ENCODE measurements around the gene CACNA2D3.

CACNA2D3 gene

DNA sequence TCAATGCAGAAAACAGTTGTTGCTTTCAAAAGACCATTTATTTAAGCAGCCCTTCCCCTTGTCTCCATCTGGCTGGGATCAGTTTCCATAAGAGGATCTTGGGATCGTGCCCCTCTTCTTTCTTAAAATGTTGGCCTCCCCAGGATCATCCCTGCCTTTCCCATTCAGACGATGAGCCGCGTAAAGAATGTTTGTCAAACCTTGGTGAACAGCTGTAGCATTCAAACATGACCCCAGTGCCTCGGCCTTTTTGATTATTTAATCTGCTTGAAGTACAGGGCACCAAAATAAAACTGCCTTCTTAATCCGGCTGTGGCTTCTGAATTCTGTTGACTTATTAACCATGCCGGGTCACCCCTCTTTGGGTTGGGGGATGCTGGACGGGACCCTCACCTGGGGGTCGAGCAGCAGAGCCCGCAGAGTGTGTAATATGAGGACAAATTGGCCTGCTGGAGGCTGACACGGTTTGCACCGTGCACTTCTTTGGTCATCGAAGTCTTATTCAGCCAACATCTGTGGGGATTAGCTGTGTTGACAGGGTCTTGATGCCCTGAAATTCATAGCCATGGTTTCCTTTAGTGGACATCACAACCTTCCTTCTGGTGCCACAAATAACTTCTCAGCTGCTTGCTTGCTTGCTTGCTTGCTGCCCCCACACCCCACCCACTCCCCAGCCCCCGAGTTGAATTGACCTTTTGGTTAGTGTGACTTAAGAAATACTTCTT lies 805.9 kb downstream of the CACNA2D3 start, which contains the start of gene LRTM1:
TSS of gene LRTM1 (minus strand) at position 14 of the 725 bp plus-strand sequence. CDS start 148 bp downstream, outside the sequence.
- no peaks in the 10 kb centered on the region for H3F3A ChIP-seq (ENCODE audit: insufficient read depth, low read length)
- no peaks in the 10 kb centered on the region for H3K9me3 ChIP-seq (replicated peaks; ENCODE audit: insufficient read depth, low read length)
- H3K27me3 ChIP-seq (replicated peaks; ENCODE audit: insufficient read depth, low read length): no peaks in the 10 kb centered on the region
- no peaks in the 10 kb centered on the region for H4K20me1 ChIP-seq (ENCODE audit: insufficient read depth, low read length)
- H3K4me3 ChIP-seq (ENCODE audit: low read length): no peak within 1 kb of the TSS
- no peaks in the 10 kb centered on the region for H3K9me2 ChIP-seq (replicated peaks; ENCODE audit: insufficient read depth, low read length)
- H3K79me2 ChIP-seq (ENCODE audit: low read length): no peaks in the 10 kb centered on the region
- no peak within 1 kb of the TSS for H2AFZ ChIP-seq (ENCODE audit: low read length)
- H3K36me3 ChIP-seq (replicated peaks; ENCODE audit: insufficient read depth, low read length): no peaks in the 10 kb centered on the region
- no peak for DNase-seq
- no peak within 1 kb of the TSS for H3K4me2 ChIP-seq (ENCODE audit: low read depth, low read length)
- H3K9ac ChIP-seq (ENCODE audit: low read length): no peak within 1 kb of the TSS
- H3K27ac ChIP-seq (ENCODE audit: low read length): no peak within 1 kb of the TSS
- no peaks in the 10 kb centered on the region for H3K4me1 ChIP-seq (ENCODE audit: low read length)
- TF ChIP-seq, protein P1, sequence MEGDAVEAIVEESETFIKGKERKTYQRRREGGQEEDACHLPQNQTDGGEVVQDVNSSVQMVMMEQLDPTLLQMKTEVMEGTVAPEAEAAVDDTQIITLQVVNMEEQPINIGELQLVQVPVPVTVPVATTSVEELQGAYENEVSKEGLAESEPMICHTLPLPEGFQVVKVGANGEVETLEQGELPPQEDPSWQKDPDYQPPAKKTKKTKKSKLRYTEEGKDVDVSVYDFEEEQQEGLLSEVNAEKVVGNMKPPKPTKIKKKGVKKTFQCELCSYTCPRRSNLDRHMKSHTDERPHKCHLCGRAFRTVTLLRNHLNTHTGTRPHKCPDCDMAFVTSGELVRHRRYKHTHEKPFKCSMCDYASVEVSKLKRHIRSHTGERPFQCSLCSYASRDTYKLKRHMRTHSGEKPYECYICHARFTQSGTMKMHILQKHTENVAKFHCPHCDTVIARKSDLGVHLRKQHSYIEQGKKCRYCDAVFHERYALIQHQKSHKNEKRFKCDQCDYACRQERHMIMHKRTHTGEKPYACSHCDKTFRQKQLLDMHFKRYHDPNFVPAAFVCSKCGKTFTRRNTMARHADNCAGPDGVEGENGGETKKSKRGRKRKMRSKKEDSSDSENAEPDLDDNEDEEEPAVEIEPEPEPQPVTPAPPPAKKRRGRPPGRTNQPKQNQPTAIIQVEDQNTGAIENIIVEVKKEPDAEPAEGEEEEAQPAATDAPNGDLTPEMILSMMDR (IDR thresholded peaks at IDR 0.05; ENCODE audit: low read length): no peak
- no peak for TF ChIP-seq EZH2phosphoT487 (IDR thresholded peaks at IDR 0.05; ENCODE audit: low read length)

DNA sequence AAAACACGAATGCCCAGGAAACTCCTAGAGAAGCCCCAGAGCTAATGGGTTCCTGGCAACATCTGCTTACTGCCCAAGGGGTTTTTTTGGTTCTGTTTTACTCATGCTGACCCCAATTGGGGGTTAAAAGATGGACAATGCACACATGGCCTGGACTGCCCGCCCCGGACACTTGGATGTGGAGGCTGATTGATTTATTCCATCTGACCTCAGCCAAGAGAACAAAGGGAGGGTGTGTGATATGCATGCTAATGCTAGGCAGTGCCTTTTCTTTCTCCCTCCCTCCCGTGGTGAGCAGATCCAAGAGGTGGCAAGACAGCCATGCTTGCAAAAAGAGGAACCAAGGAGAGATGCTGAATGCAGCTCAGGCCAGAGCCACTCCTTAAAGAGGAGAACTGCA lies 808.8 kb downstream of the CACNA2D3 start:
- Histone ChIP-seq H3K27me3 (replicated peaks; ENCODE audit: insufficient read depth, low read length) (no peaks in the 10 kb centered on the region), H4K20me1 (ENCODE audit: insufficient read depth, low read length) (no peaks in the 10 kb centered on the region), H3K9ac (ENCODE audit: low read length) (no peak overlapping the region), H2AFZ (ENCODE audit: low read length) (no peak overlapping the region), H3K9me3 (replicated peaks; ENCODE audit: insufficient read depth, low read length) (no peaks in the 10 kb centered on the region), H3K4me1 (ENCODE audit: low read length) (no peaks in the 10 kb centered on the region), H3K4me2 (ENCODE audit: low read depth, low read length) (no peak overlapping the region), H3K36me3 (replicated peaks; ENCODE audit: insufficient read depth, low read length) (no peaks in the 10 kb centered on the region), H3K9me2 (replicated peaks; ENCODE audit: insufficient read depth, low read length) (no peaks in the 10 kb centered on the region), H3K27ac (ENCODE audit: low read length) (no peak overlapping the region), H3F3A (ENCODE audit: insufficient read depth, low read length) (no peaks in the 10 kb centered on the region), H3K79me2 (ENCODE audit: low read length) (no peaks in the 10 kb centered on the region), H3K4me3 (ENCODE audit: low read length) (no peak overlapping the region)
- TF ChIP-seq, protein P1 (IDR thresholded peaks at IDR 0.05; ENCODE audit: low read length): no peak
- TF ChIP-seq EZH2phosphoT487 (IDR thresholded peaks at IDR 0.05; ENCODE audit: low read length) (no peak), EZH2 (optimal IDR thresholded peaks at IDR 0.05; ENCODE audit: low read depth, low read length) (no peak)
- no peak for DNase-seq

DNA sequence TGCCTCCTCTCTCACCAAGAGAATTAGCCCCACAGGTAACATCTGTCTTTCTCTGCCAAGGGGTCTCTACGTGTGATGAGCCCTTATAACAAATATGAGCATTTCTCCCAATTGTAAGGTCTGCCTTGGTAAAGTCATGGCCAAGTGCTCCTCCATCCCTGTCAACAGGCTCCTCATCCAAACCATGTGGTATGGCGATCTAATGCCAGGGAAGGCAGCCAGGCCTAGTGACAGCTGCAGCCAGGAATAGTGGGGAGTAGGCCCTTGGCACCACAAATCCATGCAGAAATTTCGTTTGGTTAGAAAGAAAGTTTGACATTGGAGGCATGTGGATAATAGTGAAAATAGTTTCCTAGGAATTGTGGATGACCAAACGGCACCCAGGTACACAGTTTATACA lies 810.3 kb downstream of the CACNA2D3 start:
- no peaks in the 10 kb centered on the region for H3F3A ChIP-seq (ENCODE audit: insufficient read depth, low read length)
- no peaks in the 10 kb centered on the region for H3K79me2 ChIP-seq (ENCODE audit: low read length)
- DNase-seq: no peak
- H3K27ac ChIP-seq (ENCODE audit: low read length): no peak overlapping the region
- H3K27me3 ChIP-seq (replicated peaks; ENCODE audit: insufficient read depth, low read length): no peaks in the 10 kb centered on the region
- no peaks in the 10 kb centered on the region for H3K9me2 ChIP-seq (replicated peaks; ENCODE audit: insufficient read depth, low read length)
- H3K4me3 ChIP-seq (ENCODE audit: low read length): no peak overlapping the region
- no peak overlapping the region for H3K9ac ChIP-seq (ENCODE audit: low read length)
- H2AFZ ChIP-seq (ENCODE audit: low read length): no peak overlapping the region
- H3K36me3 ChIP-seq (replicated peaks; ENCODE audit: insufficient read depth, low read length): no peaks in the 10 kb centered on the region
- no peak overlapping the region for H3K4me2 ChIP-seq (ENCODE audit: low read depth, low read length)
- no peaks in the 10 kb centered on the region for H3K4me1 ChIP-seq (ENCODE audit: low read length)
- no peak for TF ChIP-seq EZH2phosphoT487 (IDR thresholded peaks at IDR 0.05; ENCODE audit: low read length)
- no peak for TF ChIP-seq EZH2 (optimal IDR thresholded peaks at IDR 0.05; ENCODE audit: low read depth, low read length)
- TF ChIP-seq, protein P1 (IDR thresholded peaks at IDR 0.05; ENCODE audit: low read length): no peak
- H3K9me3 ChIP-seq (replicated peaks; ENCODE audit: insufficient read depth, low read length): no peaks in the 10 kb centered on the region
- H4K20me1 ChIP-seq (ENCODE audit: insufficient read depth, low read length): no peaks in the 10 kb centered on the region
